OCI-LY3 (cell line): ENCODE data around the gene NDST1.

Source experiments
- H2AFZ ChIP-seq: fragments of 200-600, 300-600 bp; shearing (Covaris generic); 2 replicates; pipeline ENCODE4 v1.6.0; 2014; ENCODE audit warnings: antibody characterized with exemption, low read depth, low read length
- H3K27ac ChIP-seq: fragments of 200-600, 300-600 bp; sonication (generic); 2 replicates; pipeline ENCODE4 v1.5.1; 2014; ENCODE audit warnings: mild to moderate bottlenecking, low read length, moderate library complexity, mixed read lengths
- H3K27me3 ChIP-seq: fragments of 200-600, 300-600 bp; sonication (generic); 2 replicates; pipeline ENCODE4 v1.6.1; 2014; ENCODE audit warnings: low read depth, low read length, mixed read lengths
- H3K36me3 ChIP-seq: fragments of 200-600, 300-600 bp; sonication (generic); replicated peaks from 2 replicates; pipeline ENCODE3; 2014; ENCODE audit warnings: low read depth, low read length, mixed read lengths
- H3K4me1 ChIP-seq: fragments of 300-600, 200-600 bp; sonication (generic); 2 replicates; pipeline ENCODE4 v1.6.1; 2014; ENCODE audit warnings: low read length, mixed read lengths
- H3K4me2 ChIP-seq: fragments of 200-600, 300-600 bp; sonication (generic); 2 replicates; pipeline ENCODE4 v1.6.1; 2014; ENCODE audit warnings: low read length, mixed read lengths
- H3K4me3 ChIP-seq: fragments of 300-600, 200-600 bp; sonication (generic); 2 replicates; pipeline ENCODE4 v1.5.1; 2014; ENCODE audit warnings: antibody characterized with exemption, mild to moderate bottlenecking, low read length, moderate library complexity
- H3K79me2 ChIP-seq: fragments of 300-600, 200-600 bp; shearing (Covaris generic); 2 replicates; pipeline ENCODE4 v1.6.1; 2014; ENCODE audit warnings: mild to moderate bottlenecking, low read length, mixed read lengths
- H3K9ac ChIP-seq: fragments of 300-600, 200-600 bp; shearing (Covaris generic); 2 replicates; pipeline ENCODE4 v1.6.0; 2014; ENCODE audit warnings: mild to moderate bottlenecking, low read length, moderate library complexity
- H3K9me3 ChIP-seq: fragments of 200-600, 300-600 bp; shearing (Covaris generic); 2 replicates; pipeline ENCODE4 v1.6.1; 2014; ENCODE audit warnings: low read length, mixed read lengths; ENCODE audit not compliant: insufficient read depth
- H4K20me1 ChIP-seq: fragments of 200-600, 300-600 bp; sonication (generic); 2 replicates; pipeline ENCODE4 v1.6.1; 2016; ENCODE audit warnings: low read length, mixed read lengths; ENCODE audit not compliant: insufficient read depth
- EZH2phosphoT487 ChIP-seq: fragments of 200-600 bp; shearing (Covaris generic); IDR thresholded peaks from 2 replicates; pipeline ENCODE4 v1.6.1; 2018; ENCODE audit warnings: antibody characterized with exemption, mixed run types, low read depth
- TF ChIP-seq, protein P1 (sequence below): fragments of 200-600, 300-600 bp; sonication (generic); IDR thresholded peaks from 2 replicates; pipeline ENCODE4 v1.5.1; 2014; ENCODE audit warnings: antibody characterized with exemption, low read length, low read depth

Gene NDST1

DNA sequence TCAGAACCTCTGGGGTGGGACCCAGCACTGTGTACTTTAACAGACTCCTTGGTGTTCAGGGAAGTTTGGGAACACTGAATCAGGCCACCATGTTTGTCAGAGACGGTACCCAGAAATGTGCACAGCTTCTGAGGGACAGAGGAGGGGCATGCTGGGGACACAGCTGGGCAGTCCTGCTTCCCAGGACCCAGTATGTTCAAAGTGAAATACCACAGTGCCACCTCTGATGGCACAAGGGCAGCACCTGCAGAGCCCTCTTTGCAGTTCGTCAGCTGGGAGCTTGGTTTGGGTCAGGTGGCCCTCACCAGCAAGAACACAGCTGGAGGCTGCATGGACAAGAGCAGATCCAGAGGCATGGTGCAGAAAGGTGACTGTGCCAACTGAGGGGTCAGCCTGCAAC, 51.2 kb downstream of the NDST1 start:
- Histone ChIP-seq H3K4me2 (no peak overlapping the region), H3K4me1 (0 out of 2 replicates have a peak, but pooled peaks cover 4% of the 10 kb centered on the region), H3K27ac (no peak overlapping the region), H3K4me3 (no peak overlapping the region), H3K9me3 (no peaks in the 10 kb centered on the region), H3K36me3 (no peaks in the 10 kb centered on the region), H3K27me3 (no peaks in the 10 kb centered on the region), H3K9ac (no peak overlapping the region), H2AFZ (no peak overlapping the region), H4K20me1 (no peaks in the 10 kb centered on the region), H3K79me2 (no peaks in the 10 kb centered on the region)
- TF ChIP-seq, protein P1, sequence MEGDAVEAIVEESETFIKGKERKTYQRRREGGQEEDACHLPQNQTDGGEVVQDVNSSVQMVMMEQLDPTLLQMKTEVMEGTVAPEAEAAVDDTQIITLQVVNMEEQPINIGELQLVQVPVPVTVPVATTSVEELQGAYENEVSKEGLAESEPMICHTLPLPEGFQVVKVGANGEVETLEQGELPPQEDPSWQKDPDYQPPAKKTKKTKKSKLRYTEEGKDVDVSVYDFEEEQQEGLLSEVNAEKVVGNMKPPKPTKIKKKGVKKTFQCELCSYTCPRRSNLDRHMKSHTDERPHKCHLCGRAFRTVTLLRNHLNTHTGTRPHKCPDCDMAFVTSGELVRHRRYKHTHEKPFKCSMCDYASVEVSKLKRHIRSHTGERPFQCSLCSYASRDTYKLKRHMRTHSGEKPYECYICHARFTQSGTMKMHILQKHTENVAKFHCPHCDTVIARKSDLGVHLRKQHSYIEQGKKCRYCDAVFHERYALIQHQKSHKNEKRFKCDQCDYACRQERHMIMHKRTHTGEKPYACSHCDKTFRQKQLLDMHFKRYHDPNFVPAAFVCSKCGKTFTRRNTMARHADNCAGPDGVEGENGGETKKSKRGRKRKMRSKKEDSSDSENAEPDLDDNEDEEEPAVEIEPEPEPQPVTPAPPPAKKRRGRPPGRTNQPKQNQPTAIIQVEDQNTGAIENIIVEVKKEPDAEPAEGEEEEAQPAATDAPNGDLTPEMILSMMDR: no peak
- TF ChIP-seq EZH2phosphoT487: no peak

DNA sequence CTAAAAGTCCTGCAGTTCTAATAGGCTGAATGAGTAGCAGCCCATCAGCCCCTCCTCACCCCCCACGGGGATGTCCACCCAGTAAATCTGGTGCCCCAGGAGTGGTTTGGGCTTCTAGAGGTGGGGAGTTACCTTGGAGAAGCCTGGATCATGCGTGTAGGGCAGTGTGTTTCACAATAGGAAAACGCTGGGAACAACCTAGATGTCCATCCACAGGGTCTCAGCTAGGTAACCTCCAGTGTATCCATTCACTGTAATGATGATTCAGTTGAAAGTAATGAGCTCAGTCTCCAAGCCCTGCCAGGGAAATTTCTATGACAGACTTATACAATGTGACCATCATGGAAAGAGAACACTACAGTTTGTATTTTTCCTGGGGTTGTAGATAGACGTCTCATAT, 51.8 kb downstream of the NDST1 start:
- Histone ChIP-seq H3K36me3 (no peaks in the 10 kb centered on the region), H3K27ac (no peak overlapping the region), H3K4me3 (no peak overlapping the region), H3K79me2 (no peaks in the 10 kb centered on the region), H3K9ac (no peak overlapping the region), H2AFZ (no peak overlapping the region), H3K4me1 (0 out of 2 replicates have a peak, but pooled peaks cover 4% of the 10 kb centered on the region), H4K20me1 (no peaks in the 10 kb centered on the region), H3K4me2 (no peak overlapping the region), H3K27me3 (no peaks in the 10 kb centered on the region), H3K9me3 (no peaks in the 10 kb centered on the region)
- TF ChIP-seq, protein P1: no peak
- no peak for TF ChIP-seq EZH2phosphoT487

DNA sequence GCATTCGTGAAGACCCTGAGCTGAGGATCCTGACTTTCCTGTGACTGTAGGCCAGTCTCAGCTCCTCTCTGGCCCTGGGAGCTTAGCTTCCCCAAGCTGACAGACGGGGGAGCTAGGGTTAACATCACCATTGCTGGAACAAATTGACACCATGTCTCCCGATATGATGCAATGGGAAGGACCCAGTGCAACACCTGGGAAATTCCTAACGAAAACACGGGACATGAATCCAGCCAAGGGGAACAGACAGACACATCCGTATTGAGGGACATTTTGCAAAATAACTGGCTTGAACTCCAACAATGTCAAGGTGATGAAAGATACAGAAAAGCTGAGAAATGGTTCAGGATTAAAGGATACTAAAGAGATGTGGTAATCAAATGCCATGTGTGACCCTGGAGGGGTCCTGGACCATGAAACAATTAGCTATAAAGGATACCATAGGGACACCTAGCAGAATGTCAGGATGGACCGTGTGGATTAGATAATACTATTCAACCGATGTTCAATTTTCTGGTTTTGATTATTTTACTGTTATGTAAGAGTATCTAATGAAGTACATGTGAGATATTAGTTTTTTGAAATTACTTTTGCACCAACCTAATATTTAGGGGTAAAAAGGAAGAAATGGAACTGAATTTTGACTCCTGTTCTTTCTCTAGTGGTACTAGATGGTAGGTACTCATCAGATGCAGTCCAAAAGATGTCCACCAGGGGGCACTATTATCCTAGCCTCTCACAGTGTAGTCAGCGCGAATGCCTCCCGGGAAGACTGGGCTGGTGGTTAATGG, 52.7 kb downstream of the NDST1 start:
- no peak overlapping the region for H3K9ac ChIP-seq
- no peaks in the 10 kb centered on the region for H3K36me3 ChIP-seq
- no peak overlapping the region for H3K4me3 ChIP-seq
- no peaks in the 10 kb centered on the region for H3K27me3 ChIP-seq
- TF ChIP-seq, protein P1: peak; percentile 65
- no peak for TF ChIP-seq EZH2phosphoT487
- H3K27ac ChIP-seq: no peak overlapping the region
- H3K4me2 ChIP-seq: no peak overlapping the region
- no peak overlapping the region for H2AFZ ChIP-seq
- H3K79me2 ChIP-seq: no peaks in the 10 kb centered on the region
- H3K9me3 ChIP-seq: no peaks in the 10 kb centered on the region
- H3K4me1 ChIP-seq: 0 out of 2 replicates have a peak, but pooled peaks cover 4% of the 10 kb centered on the region
- H4K20me1 ChIP-seq: no peaks in the 10 kb centered on the region

DNA sequence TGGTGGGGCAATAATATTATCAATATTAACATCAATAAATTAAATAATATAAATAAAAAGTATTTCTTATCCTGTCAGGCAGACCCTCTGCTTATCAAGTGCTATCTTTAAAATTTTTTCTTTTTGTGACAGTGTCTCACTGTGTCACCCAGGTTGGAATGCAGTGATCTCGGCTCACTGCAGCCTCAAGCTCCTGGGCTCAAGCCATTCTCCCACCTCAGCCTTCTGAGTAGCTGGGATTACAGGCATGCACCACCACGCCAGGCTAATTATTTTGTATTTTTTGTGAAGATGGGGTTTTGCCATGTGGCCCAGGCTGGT, 53.2 kb downstream of the NDST1 start:
- H3K27ac ChIP-seq: no peak overlapping the region
- no peaks in the 10 kb centered on the region for H3K9me3 ChIP-seq
- no peaks in the 10 kb centered on the region for H4K20me1 ChIP-seq
- no peak overlapping the region for H3K4me3 ChIP-seq
- H3K4me1 ChIP-seq: 0 out of 2 replicates have a peak, but pooled peaks cover 4% of the 10 kb centered on the region
- no peaks in the 10 kb centered on the region for H3K79me2 ChIP-seq
- TF ChIP-seq, protein P1: no peak
- no peak for TF ChIP-seq EZH2phosphoT487
- H2AFZ ChIP-seq: no peak overlapping the region
- no peaks in the 10 kb centered on the region for H3K27me3 ChIP-seq
- no peak overlapping the region for H3K9ac ChIP-seq
- no peak overlapping the region for H3K4me2 ChIP-seq
- no peaks in the 10 kb centered on the region for H3K36me3 ChIP-seq
